GM21786 (cell line): Measurements from ENCODE around the gene CCDC136.

Experiments used
- ATAC-seq: cut with Tn5 transposase; IDR thresholded peaks from one replicate; pipeline ENCODE4 v1.9.1; 2021; ENCODE audit not compliant: unreplicated experiment

Gene CCDC136

GRCh38 chr7:128859232-128860157 lies 67.7 kb downstream of the CCDC136 start:
- no peak for ATAC-seq

DNA sequence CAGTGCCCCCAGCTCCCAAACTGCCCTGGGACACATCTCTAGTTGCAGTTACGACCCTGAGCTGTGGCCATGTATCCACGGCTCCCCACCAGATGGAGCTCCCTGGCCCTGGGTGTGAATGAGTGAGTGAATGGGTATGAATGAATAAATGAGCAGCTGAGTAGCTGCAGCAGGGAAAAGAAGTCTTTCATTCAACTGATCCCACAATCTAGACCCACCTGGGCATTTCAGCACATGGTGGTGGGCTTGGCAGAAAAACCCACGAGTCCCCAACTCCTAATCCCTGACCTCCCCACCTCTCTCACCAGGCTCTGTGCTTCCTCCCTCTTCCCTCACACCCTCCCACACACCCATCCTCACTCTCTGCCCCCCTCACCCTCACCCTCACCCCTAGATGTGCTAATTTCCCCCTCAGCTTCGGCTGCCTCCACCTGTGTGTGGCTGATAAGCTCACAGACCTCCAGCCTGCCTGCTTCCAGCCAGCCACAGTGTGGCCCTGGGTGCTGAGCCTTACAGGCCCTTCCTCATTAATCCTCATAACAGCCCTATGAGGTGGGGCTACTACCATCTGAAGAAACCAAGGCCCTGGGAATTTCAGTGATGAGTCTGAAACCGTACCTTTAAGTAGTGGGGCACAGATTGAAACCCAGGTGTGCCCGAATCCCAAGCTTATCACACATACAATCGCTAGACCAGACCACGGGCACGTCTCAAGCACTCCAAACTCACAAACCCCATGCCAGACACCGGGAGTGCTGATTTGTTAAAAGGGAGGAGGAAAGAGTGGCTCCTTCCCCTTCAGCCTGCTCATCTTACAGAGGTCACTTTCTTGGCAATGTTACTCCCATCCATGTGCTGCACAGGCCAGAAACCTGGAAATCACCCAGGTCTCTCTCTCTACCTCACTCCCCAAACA lies 68.6 kb downstream of the CCDC136 start:
- no peak for ATAC-seq

DNA sequence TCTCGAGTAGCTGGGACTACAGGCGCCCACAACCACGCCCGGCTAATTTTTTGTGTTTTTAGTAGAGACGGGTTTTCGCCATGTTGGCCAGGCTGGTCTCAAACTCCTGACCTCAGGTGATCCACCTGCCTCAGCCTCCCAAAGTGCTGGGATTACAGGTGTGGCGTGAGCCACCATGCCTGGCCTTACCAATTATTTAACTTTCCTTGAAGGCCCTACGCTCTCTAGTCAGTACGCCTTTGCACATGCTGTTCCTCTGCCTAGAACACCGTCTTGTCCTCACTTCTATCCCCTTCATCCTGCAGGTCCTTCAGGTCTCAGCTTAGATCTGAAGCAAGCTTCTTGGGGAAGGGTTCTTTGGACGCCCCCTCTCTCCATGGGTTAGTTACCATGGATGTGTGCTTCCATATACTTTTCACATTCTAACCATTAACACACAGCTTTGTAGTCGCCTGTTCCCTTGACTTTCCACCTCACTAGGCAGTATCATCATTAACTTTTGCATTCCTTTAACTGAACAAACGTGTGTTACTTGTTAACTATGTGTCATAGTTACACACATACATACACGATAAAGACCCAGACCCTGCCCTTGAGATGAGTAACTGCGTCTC lies 70.3 kb downstream of the CCDC136 start:
- ATAC-seq = no peak

GRCh38 chr7:128862571-128863432 lies 71.0 kb downstream of the CCDC136 start, which contains the start of gene ATP6V1F:
Gene ATP6V1F (plus strand): TSS chr7:128862856. CDS start chr7:128862905, 49 bp downstream.
- ATAC-seq = peak; percentile 87

- peak; percentile 39 for ATAC-seq
These were observed 71.7 kb downstream of the CCDC136 start for GRCh38 chr7:128863433-128863989.

GRCh38 chr7:128865303-128865702 lies 73.5 kb downstream of the CCDC136 start:
- ATAC-seq = no peak

DNA sequence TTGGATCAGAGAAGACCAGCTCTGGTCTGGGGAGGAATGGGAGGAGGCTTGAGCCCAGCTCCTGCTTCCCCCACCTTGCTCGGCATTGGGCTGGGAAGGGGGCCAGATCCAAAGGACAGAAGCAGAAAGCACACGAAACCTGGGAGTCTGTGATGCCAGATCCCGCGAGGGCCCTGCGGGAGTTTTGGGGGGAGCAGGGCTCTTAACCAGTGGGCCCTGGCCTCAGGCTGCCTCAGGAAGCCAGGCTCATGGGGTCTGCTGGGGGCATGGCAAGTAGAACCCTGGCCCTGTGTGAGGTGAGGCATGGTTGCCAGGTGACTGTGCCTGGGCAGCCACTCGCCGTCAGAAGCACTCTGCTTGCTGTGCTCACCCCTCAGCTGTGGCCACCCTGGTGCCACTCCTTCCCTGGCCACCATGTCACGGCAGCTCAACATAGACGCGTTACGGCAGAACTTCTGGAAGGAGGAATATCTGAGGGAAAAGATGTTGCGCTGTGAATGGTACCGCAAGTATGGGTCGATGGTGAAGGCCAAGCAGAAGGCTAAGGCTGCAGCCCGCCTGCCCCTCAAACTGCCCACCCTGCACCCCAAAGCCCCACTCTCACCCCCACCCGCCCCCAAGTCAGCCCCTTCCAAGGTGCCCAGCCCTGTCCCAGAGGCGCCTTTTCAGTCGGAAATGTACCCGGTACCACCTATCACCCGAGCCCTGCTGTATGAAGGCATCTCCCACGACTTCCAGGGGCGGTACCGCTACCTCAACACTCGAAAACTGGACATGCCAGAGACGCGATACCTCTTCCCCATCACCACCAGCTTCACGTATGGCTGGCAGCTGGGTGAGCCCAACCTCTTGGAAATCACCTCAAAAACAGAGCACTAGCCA lies 74.5 kb downstream of the CCDC136 start:
- ATAC-seq = no peak

- ATAC-seq = no peak
These were observed 75.5 kb downstream of the CCDC136 start for GRCh38 chr7:128867241-128867640.

- no peak for ATAC-seq
These were observed 76.3 kb downstream of the CCDC136 start for GRCh38 chr7:128867842-128868623.

DNA sequence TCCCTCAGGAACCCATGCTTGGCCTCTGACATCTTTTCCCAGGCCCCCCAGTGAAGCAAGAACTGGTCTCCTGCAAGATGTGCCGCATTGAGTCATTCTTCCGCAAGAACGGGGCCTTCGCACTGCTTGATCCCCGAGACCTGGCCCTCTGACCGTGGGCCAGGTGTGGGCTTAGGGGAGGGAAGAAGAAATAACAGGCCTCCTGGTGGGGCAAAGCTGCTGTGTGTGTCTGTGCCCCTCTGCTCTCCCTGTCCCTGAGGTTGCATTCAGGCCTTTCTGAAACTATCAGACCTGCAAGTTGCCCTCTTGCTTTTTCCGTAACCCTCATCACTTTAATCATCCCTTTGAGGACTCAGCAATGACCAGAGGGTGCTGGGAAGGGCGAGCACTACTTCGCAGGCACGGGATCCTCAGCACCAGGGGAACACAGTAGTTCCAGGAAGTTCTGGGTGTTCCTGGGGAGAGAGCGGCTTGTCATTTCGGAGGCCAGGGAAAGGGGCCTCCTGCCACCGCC lies 76.9 kb downstream of the CCDC136 start:
- no peak for ATAC-seq

DNA sequence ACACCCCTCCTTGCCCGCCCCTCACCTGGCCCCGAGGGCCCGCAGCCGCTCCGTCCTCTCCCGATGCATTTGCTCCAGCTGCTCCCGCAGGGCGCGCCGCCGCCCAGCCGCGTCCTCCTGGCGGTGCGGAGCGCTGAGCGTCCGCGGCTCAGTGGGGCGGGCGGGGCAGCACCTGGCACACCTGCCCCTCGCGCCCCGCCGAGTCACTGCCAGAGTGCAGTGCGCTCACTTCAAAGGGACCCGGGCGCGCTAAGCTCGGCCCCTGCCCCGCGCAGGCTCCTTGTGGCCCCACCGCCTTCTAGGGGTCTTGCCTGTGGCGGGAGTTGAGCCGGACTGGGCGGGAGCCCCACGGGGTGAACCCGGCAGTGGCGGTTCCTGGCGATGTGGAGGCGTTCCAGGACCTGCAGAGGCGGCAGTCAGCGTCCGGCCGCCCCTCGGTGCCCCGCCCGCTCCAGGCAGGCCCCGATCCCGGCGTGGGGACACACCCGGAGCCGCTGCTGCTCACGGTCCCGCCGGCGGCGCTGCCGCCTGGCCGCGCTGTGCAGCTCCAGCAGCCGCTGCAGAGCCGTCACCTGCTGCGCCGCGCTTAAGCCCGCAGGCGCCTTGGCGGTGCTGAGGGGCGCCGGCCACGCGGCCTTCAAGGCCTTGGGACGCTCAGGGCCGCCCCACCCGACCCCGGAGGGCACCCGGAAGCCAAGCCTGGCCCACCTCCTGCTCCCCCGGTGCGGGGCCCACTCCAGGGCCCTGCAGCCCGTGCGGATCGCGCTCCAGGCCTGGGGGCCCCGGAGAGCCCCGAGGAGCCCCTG lies 77.6 kb downstream of the CCDC136 start:
- ATAC-seq = no peak

DNA sequence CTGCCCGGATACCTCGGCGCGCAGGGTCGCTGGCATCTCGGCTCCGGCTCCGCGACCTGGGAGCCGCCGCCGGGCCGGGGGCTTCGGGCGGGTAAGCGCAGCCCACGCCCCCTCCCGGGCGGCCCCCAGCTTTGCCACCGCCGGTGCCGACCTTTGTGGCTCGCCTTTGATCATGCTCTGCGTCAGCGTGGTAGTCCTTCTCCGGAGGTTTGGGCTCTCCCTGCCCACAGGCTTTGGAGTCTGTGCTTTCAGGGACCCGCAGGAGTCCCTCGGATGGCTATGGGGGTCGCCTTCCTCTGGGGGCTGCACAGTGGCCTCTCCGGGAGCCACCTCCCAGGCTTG lies 78.1 kb downstream of the CCDC136 start:
- ATAC-seq = no peak

DNA sequence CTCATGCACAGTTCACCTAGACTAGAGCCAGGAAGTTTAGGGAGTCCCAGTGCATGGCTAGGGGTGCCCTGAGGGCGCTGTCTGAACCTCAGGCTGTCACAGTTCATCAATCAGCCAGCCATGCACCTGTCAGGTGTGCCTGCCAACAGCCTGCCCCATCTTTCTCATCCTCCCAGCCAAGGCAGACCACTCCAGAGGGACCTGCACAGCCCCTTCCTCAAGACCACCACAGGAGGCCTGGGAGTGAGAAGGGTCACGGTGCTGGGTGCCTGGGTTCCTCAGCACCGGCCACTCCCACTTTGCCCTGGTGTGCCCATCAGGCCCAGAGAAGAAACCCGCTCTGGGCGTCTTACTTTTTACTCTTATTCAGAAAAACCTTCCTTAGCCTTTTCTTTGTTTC lies 79.3 kb downstream of the CCDC136 start:
- no peak for ATAC-seq
